Measurements from ENCODE around the gene MTARC1.
A peak's percentile ranks its signal among the peaks of the same experiment; 100 is the strongest.

The MTARC1 gene

DNA sequence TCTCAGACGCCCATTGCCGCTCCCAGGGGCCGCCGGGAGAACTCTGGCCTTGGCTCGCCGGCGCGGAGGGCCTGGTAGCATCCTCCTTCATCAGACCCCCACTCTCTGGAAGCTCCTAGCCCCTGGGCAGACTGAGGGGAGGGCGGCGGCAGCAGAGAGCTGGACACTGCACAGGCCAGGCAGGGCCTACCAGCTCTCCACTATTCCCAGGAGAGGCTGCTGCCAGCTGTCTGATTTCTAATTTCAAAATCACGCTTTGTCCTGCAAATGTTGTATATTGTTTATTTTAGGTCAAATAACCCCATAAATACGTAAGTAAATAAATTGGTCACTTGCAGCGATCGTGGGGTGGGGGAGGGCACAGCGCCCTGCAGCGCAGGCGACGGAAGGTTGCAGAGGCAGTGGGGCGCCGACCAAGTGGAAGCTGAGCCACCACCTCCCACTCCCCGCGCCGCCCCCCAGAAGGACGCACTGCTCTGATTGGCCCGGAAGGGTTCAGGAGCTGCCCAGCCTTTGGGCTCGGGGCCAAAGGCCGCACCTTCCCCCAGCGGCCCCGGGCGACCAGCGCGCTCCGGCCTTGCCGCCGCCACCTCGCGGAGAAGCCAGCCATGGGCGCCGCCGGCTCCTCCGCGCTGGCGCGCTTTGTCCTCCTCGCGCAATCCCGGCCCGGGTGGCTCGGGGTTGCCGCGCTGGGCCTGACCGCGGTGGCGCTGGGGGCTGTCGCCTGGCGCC is at the start of gene MTARC1:
Gene MTARC1, plus strand, starts transcription at position 577 of the 732 bp plus-strand sequence. Its CDS starts 32 bp downstream, at position 609.
- DNase-seq (ENCODE audit: low read depth) = no peak

DNA sequence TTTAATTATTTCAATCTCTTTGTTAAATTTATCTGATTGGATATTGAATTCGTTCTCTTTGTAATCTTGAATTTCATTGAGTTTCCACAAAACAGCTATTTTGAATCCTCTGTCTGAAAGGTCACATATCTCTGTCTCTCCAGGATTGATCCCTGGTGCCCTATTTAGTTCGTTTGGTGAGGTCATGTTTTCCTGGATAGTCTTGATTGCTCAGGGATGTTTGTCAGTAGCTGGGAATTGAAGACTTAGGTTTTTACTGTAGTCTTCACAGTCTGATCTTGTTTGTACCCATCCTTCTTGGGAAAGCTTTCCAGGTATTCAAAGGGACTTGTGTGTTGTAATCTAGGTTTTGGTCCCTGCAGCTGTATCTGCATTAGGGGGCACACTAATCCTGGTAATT is 45.4 kb upstream of the MTARC1 start:
- DNase-seq (ENCODE audit: low read depth) = no peak

DNA sequence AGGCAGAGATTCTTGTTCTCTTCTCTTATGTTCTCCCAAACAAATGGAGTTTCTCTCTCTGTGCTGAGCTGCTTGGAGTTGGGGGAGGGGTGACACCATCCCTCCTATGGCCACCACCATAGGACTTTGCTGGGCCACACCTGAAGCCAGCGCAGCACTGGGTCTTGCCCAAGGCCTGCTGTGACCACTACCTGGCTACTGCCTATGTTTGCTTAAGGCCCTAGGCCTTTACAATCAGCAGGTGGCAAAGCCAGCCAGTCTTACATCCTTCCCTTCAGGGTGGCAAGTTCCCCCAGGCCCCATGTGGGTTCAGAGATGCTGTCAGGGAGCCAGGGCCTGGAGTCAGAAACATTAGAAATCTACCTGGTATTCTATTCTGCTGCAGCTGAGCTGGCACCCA is 44.9 kb upstream of the MTARC1 start:
- no peak for DNase-seq (ENCODE audit: low read depth)

- DNase-seq (ENCODE audit: low read depth) = no peak
Measured at GRCh38 chr1:220742520-220742919, 44.2 kb upstream of the MTARC1 start.

- no peak for DNase-seq (ENCODE audit: low read depth)
Measured at GRCh38 chr1:220746851-220747250, 39.9 kb upstream of the MTARC1 start.

DNA sequence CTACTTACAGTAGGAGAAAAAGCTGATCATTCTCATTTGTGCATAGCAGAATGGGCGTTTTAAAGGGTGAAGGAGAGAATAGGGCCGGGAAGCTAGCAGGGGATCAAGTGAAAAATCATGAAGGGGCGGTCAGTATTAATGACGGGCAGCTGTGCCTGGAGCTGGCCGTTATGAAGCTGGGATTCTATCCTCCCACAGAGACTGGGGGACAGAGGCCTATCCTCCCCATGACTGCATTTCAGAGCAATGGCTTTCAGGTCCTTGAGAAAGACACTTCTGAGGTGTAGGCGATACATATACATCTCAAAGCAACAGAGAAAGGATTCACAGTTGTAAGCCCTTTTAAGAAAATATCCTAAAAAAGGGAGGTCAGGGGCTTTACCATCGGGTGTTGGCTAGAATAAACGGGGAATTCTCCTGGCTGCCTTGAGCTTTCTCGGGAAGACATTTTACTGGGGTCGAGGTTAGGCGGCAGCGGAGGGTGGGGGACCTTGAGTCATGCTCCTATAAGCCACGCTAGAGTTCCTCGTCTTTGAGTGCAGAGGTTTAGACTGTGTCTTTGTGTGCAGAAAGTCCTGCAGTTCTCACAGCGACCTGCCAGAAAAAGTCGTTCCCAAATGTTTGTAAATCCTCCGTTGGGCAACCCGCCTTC is 39.1 kb upstream of the MTARC1 start:
- no peak for DNase-seq (ENCODE audit: low read depth)

DNA sequence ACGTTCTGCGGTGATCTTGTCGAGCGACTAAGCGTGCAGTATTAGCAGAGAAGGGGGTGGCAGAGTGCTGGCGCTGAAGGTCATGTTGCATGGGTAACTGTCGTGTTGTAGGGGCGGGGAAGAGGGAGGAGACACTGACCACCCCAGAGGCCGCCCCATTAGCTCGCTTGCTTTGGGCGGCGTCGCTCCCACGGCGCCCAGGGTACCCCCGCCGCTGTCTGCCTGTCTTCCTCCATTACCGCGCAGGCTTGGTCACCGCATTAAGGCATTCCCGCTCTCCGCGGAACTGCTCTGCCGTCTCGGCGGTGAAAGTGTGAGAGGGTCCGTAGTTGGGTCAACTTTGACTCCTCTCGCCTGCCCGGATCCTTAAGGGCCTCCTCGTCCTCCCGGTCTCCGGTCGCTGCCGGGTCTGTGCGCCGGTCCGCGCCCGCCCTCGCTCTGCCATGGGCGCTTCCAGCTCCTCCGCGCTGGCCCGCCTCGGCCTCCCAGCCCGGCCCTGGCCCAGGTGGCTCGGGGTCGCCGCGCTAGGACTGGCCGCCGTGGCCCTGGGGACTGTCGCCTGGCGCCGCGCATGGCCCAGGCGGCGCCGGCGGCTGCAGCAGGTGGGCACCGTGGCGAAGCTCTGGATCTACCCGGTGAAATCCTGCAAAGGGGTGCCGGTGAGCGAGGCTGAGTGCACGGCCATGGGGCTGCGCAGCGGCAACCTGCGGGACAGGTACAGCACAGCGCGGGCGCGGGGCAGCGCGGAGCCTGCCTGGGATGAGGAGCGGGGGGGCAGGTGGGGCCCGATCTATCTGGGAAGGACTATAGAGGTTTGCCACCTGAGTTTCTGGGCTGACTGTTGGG is 38.4 kb upstream of the MTARC1 start, which contains the start of gene MTARC2:
Gene MTARC2, plus strand, starts transcription at position 234 of the 846 bp plus-strand sequence. Its CDS starts 210 bp downstream, at position 444.
- no peak for DNase-seq (ENCODE audit: low read depth)

- DNase-seq (ENCODE audit: low read depth) = no peak
Measured at GRCh38 chr1:220748936-220749335, 37.8 kb upstream of the MTARC1 start.

DNA sequence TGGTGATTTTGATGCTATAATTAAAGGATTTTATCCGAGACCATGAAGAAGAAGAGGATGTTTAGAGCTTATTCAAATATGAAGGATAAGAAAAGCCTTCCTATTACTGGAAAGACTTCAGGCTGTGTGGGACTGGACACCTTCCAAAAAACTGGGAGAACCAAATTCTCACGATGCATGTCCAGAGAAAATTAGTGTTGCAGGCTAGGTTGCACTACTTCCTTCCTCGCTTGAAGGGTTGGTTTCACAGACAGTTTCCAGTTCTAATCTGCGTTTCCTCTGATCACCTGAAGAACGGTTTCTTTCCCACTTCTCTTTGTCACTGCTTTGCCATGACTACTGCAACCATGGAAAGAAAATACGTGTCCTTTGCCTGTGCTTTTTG is 36.6 kb upstream of the MTARC1 start:
- DNase-seq (ENCODE audit: low read depth) = no peak

DNA sequence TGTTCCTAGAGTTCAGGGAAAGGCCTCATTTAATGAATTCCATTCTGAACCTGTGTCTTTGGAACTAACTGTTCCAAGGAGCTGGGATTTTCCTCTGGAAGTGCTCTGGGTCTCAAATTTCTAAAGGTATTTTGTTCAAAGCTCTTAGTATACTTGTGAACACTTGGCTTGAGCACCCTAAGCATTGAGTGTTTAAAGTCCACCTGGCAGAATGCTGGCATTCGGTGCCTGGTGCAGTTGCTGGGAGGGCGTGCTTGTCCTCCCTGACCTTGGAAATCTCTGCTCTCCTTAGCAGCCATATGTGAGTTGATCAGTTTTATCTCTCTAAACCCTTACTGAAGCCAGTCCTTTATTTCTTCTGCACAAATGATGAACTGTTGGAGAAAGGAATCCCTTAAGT is 35.6 kb upstream of the MTARC1 start:
- no peak for DNase-seq (ENCODE audit: low read depth)

DNA sequence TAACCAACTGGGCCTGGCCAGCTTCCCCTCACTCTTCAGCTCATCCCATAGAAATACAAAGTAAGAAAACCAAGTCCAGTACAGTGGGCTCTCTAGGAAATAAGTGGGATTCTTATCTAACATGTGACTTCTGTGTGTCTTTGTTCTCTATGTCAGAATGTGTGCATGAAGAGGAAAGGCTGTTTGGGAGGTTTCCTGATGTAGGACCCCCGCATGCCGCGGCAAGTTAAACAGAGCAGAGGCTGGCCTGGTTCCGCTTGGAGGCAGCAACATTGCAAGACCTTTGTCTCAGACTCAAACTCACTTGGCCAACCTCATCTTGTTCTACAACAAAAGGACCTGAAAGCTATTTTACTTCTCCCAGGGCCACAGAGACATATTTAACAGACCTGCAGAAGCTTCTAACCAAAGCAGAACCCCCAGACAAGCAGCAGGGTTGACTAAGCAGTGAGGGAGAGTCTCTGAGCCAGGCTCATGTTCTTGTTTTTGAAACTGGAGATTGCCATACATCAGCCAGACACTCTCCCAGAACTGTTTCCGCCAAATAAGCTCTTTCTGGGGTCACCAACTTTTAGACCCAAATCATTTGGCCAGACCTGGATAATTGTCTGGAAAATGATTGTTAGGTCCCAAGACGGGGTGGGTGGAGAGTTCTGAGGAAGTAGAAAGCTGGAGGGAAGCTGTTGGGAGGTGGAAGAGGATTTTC is 32.3 kb upstream of the MTARC1 start:
- no peak for DNase-seq (ENCODE audit: low read depth)

DNA sequence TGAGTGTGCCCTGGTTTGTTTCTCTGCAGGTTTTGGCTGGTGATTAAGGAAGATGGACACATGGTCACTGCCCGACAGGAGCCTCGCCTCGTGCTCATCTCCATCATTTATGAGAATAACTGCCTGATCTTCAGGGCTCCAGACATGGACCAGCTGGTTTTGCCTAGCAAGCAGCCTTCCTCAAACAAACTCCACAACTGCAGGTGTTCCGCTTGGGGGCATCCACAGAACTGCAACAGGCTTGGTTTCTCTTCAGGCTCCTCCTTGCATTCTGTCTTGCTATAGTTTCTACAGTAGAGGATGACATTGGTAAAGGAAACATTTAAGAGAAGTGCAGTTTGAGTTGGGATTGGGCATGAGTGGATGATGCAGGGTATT is 31.8 kb upstream of the MTARC1 start:
- DNase-seq (ENCODE audit: low read depth) = no peak

GRCh38 chr1:220755309-220755708 is 31.4 kb upstream of the MTARC1 start:
- no peak for DNase-seq (ENCODE audit: low read depth)

DNA sequence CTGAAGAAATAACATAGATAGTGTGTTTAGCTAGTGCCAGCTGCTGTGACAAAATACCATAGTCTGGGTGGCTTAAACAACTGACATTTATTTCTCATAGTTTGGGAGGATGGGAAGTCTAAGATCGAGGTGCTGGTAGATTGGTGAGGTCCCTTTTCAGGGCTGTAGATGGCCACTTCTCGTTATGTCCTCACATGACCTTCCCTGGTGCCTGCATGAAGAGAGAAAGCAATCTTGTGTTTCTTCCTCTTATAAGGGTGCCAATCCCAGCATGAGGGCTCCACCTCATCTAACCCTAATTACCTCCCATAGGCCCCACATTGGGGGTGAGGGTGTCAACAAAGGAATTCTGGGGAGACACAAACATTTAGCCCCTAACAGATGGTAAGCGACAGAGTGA is 29.3 kb upstream of the MTARC1 start:
- DNase-seq (ENCODE audit: low read depth) = no peak

- no peak for DNase-seq (ENCODE audit: low read depth)
Measured at GRCh38 chr1:220759147-220759546, 27.6 kb upstream of the MTARC1 start.

GRCh38 chr1:220761688-220762427 is 24.9 kb upstream of the MTARC1 start:
- DNase-seq (ENCODE audit: low read depth) = no peak

DNA sequence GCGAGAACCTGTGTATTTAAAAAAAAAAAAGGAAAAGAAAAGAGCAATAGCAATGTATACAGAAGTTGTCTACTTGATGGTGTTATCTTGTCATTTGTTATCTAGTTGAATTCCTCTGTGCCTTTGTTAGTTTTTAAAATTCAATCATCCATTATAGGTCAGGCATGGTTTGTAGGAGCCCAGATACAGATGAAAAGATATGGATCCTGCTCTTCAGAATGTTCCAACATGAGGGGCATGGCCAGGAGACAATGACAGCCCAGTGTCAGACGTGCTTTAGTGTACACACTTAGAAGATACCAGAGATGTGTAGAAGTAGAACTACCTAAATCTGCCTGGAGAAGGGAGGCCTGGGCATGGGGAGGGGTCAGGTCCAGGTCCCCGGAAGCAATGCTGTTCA is 22.0 kb upstream of the MTARC1 start:
- no peak for DNase-seq (ENCODE audit: low read depth)

DNA sequence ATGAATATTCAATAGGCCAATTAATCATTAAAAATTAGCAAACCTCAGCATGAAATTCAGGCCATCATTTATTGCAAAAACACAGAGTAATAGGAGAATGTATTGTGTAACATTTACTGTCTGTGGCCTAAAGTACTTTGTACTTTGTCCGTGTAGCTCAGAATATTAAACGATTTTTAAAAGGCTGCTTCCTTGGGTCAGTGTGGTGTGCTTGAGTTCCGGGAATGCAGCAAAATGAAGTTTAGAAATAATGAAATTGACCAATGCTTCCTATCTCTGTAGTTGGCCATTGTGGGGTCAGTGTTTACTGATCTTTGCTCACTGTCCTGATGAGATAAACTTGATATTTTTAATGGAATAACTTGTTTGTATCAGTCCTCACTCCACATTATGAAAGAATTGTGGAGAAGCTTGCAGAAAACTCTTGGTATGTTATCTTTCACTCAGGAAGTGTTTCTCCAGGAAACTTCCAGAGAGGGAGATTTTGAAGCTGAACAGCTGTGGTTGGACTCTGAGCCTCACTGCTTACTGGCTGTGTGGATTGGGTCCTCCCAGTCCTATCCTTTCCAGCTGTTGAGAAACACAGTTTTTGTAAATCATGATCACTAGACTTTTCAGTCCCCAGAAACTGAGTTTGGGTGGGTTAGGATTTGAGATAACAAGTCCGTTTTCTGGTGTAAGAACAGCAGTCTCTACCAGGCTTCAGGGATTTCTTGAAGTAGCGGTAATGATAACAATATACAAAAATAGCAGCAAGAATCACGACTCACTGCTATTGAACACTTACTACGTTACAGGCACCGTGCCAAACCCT is 19.2 kb upstream of the MTARC1 start:
- DNase-seq (ENCODE audit: low read depth) = no peak

DNA sequence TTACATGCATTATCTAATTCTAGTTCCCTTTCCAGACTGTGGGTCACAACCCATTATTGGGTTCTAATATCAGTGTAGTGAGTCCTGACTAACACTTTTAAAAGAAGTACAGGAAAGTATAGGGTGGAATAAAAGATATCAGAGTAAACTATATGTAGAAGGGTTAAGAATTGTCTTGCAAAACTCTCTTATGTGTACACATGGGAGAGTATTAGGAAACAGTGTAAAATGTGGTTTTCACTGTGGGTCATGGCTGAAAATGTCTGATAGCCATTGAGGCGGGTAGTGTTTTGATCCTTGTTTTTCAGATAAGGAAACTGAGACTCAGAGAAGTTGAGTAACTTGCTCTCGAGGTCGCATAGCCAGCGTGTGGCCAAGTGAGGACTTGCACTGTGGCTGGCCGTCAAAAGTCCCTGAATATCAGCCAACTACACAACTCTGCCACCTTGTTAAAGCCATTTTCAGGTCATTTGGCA is 18.5 kb upstream of the MTARC1 start:
- no peak for DNase-seq (ENCODE audit: low read depth)

DNA sequence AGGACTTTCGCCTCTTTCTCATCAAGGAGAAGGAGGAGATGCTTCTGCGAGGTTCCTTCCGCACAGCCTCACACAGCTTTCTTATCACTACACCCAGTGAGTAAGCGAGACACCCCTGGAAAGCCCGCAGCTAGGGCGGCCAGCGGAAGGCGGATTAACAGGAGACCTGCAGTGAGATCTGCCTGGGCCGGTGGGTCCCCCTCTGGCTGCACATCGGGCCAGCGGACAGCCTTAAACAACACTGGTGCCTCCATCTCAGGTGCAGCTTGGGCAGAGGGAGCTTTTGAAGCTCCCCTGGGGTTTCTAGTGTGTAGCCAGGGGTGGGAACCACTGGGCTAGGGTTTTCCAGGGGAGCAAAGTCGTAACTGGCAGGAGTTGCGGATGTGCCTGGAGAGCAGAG is 17.5 kb upstream of the MTARC1 start:
- DNase-seq (ENCODE audit: low read depth) = peak; percentile 24

All from CMK (cell line).